Nucleus accumbens (tissue), 56 donors: ENCODE results near the gene ITIH3.
"Not testable (repeated sequence)": the region's sequence is repeated elsewhere in the genome, so short reads cannot be mapped to it uniquely, and the experiment has no call there.

Experiments used
- DNase-seq, 56 donors: peaks; one replicate each; lab custom pipeline; 2025; lab: John Stamatoyannopoulos, UW

Gene ITIH3, protein sequence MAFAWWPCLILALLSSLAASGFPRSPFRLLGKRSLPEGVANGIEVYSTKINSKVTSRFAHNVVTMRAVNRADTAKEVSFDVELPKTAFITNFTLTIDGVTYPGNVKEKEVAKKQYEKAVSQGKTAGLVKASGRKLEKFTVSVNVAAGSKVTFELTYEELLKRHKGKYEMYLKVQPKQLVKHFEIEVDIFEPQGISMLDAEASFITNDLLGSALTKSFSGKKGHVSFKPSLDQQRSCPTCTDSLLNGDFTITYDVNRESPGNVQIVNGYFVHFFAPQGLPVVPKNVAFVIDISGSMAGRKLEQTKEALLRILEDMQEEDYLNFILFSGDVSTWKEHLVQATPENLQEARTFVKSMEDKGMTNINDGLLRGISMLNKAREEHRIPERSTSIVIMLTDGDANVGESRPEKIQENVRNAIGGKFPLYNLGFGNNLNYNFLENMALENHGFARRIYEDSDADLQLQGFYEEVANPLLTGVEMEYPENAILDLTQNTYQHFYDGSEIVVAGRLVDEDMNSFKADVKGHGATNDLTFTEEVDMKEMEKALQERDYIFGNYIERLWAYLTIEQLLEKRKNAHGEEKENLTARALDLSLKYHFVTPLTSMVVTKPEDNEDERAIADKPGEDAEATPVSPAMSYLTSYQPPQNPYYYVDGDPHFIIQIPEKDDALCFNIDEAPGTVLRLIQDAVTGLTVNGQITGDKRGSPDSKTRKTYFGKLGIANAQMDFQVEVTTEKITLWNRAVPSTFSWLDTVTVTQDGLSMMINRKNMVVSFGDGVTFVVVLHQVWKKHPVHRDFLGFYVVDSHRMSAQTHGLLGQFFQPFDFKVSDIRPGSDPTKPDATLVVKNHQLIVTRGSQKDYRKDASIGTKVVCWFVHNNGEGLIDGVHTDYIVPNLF

DNA sequence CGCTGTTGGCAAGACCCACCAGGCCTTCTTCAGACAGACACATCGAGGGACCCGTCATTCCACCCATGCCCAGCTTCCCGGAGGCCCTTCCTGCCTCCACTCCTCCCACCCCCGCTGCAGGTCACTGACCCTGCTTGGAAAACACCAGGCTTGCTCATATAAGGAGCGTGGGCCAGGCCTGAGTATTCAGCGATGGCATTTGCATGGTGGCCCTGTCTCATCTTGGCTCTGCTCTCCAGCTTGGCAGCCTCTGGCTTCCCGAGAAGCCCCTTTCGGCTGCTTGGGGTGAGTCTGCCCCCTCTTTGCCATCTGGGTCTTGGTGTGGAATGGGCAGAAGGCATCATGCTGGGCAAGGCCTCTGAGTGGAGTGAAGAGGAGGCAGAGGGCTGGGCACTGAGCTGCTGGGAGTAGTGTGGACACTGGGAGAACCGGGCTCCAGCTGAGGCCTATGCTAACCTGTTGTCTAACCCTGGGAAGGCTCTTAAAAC lies at the start of gene ITIH3:
Gene ITIH3 (plus strand): TSS at position 185 of the 488 bp plus-strand sequence. CDS start 8 bp downstream, at position 193.
- DNase-seq, result no peak

DNA sequence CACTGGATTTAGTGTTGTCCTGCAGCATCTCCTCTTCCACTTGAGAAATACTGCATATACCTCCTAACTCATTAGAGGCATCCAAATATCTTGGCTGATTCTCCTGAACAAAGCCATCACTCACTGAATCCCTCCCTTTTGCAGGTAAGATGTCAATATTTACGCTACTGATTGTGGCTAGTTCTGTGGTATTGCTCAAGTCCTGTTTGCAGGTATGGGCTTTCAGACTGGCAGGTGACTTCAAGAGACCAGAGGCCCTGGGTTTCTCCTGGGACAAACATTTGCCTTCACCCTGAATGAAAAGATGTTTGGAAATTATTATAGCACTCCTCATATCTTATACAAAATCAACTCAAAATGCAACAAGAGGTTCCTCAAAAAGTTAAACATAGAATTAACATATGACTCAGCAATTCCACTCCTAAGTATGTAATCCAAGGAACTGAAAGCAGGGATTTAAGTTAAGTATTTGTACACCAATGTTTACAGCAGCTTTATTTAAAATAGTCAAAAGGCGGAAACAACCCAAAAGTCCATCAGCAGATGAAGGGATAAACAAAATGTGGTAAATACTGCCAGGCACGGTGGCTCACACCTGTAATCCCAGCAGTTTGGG lies 42.4 kb upstream of the ITIH3 start:
- DNase-seq, result no peak

DNA sequence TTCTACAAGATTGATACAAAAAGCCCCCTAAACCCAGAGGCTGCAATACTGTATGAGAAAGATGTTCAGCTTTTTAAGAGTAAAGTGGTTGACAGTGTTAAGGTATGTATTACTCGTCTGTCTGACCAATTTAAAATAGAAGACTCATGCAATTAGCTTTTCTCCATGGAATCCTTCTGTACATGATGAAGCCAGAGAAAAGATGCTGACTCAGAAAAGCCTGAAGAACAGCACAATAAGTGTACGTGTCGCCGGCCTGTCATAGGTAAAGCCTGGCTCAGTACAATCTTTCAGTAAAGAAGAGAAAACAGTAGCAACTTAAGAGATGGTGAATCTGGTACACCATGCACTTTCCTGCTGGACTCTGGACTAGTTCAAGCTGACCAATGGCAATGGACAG lies 40.2 kb upstream of the ITIH3 start:
- no peak for DNase-seq

DNA sequence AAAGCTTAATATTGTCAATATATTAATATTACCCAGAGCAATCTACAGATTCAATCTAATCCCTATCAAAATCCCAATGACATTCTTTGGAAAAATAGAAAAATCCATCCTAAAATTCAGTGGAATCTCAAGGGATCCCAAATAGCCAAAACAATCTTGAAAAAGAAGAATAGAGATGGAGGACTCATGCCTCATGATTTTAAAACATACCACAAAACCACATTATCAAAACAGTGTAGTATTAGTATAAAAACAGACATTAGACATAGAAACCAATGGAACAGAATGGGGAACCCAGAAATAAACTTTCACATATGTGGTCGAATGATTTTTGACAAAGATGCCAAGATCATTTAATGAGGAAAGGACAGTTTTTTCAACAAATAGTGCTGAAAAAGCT lies 38.5 kb upstream of the ITIH3 start:
- no peak for DNase-seq

DNA sequence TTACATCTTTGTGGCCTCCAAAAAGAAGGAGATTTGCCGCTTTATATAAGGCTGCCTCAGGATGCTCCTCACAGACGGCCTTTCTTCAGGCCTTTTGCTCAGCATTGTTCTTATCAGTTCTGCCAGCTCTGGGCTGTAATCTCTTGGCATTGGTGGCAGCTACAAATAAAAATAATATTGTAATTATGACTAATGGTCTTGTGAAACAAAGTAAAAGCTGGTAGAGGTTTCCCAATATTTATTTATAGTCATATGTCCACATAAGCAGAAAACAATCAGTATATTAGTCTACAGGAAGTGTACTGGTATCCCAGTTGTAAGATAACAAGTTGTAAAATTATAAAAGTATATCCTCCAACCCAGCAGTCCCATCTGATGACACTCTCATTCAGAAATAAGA lies 31.1 kb upstream of the ITIH3 start:
- no peak for DNase-seq

DNA sequence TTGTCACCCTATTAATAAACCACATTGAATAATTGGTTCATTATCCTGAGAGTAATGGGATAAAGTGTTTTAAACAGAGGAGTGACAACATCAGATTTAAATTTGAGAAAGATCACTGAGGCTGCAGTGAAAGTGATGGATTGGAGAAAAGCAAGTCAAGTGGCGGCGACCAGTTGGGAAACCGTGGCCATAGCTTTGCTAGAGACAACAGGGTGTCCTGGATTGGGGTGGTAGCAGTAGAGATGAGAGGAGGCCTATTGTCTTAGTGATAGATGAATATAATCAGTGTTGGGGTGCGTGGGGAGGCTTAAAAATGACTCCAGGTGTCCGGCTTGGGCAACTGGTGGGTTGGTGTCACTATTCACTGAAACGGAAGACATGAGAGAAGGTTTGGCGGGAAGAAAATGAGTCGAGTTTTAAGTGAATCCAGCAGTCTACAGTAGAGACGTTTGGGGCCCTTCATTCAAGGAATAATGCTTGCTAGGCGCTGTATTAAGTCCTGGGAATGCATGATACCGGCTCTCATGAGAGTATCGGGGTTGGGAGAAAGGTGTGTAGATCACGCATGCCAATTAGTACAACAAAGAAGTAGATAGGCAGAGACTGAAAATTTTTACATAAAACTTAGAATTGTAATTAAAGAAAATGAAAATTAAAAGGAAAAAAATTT lies 24.7 kb upstream of the ITIH3 start:
- no peak for DNase-seq

DNA sequence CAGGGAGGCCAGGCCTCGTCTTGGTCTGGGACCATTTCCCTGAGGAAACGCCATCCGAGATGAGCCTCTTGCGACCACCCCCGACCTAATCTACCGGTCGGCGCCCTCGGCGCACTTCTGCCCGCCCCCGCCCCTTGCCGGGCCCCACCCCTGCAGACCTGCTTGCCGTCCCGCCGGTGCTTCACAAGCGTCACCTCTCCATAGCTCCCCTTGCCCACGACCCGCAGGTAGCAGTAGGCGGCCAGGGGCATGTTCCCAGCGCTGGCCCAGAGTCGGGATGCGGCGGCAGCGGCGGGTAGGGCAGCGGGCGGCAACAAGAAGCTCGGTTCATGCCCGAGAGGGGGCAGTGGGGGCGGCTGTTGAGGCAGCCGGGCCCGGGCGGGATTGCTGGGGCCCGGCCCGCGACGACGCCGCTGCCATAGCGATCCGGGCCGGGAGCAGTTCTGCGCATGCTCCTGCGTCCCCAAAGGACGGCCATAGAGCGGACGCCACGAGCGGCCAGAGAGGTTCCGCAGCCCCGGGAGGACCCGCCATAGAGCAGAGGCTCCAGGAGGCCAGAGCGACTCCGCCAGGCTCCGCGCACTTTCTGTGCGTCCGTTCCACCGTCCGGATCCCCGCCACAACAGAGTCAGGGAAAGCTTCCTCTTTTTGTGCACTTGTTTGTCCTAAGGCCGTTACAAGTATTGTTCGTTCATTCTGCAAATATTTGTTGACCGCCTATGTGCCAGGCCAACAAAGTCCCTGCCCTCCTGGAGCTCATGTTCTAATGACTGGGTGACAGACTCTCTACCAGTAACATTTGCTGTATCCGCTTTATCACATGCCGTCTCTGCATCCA lies 23.9 kb upstream of the ITIH3 start, which contains the start of gene NEK4:
Gene NEK4 (minus strand): TSS at position 445 of the 838 bp plus-strand sequence. CDS start 194 bp downstream, at position 251.
- peak in 55 of 56 donors; percentile 62 to 95 (median 86) for DNase-seq

DNA sequence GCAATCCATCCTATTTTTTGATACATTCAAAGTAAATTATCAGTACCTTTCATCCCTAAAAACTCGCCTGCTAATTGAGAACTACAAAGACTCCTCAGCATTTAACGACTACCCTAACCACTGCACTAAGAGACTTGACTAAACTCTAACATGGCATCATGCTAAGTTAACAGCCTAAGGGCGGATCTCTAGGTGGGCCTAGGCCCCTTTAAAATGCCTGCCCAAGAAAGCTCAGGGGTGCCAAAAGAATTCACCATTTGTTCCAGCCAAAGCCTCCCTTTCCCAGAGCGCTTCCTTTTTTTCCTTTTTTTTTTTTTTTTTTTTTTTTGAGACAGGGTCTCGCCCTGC lies 23.3 kb upstream of the ITIH3 start:
- no peak for DNase-seq

DNA sequence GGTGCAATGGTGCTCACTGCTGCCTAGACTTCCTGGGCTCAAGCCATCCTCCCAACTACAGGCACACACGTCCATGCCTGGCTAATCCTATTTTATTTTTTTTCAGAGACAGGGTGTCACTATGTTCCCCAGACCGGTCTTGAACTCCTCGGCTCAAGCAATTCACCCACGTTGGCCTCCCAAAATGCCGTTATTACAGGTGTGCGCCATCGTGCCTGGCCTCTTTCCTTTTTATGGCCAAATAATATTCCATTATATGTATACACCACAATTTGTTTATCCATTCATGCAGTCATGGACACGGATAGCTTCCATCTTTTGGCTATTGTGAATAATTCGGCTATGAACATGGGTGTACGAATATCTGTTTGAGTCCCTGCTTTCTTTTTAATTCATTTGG lies 22.9 kb upstream of the ITIH3 start:
- no peak for DNase-seq

DNA sequence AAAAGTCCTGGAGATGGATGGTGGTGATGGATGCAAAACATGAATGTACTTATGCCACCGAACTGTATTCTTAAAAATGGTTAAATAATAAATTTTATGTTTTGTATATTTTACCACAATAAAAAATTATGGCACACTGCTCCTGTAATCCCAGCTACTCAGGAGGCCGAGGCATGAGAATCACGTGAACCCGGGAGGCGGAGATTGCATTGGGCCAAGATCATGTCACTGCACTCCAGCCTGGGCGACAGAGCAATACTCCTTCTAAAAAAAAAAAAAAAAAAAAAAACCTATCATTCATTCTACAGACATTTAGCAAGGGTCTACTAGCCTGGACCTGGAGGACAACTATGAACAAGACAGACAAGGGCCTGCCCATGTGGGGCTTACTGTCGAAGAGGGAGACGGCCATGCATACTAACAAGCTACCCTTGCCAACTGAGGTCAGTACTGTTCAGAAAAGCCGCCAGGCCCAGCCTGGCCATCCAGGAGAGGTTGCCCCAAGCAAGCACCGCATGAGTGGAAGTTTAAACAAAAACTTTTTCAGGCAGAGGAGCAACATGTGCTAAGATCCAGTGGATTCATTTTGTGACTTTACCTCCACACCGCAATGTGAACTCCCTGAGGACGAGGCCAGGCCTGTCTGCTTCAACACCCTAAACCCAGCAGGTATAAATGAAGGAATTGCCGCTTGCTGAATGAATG lies 21.1 kb upstream of the ITIH3 start:
- DNase-seq, result no peak

DNA sequence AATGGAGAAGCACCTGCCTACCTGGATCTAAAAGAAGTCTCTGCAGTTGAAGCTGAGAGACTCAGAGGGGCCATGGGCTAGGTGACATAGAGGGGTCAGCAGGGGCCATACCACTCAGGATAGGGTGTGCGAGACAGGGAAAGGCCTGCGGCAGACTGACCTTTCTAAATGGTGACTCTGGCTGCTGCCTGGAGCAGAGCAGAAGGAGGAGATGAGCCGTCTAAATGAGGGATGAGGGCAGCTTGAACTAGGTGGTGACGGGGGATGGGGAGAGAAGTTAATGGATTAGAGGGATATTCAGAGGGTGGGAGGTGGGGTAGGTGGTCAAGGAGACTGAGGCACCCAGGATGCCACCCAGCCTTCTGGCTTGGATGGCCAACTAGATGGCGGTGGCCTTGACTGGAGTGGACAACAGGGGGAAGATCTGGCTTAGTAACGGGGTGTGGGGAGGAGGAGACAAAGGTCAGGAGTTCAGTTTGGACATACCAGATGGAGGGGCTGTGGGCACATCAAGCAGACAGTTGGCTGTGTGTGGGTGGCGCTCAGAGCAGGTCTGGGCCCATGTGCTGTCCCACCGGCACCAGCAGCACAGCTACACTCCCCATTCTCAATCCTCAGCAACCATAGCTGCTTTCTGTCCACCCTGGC lies 20.4 kb upstream of the ITIH3 start:
- DNase-seq, result no peak

DNA sequence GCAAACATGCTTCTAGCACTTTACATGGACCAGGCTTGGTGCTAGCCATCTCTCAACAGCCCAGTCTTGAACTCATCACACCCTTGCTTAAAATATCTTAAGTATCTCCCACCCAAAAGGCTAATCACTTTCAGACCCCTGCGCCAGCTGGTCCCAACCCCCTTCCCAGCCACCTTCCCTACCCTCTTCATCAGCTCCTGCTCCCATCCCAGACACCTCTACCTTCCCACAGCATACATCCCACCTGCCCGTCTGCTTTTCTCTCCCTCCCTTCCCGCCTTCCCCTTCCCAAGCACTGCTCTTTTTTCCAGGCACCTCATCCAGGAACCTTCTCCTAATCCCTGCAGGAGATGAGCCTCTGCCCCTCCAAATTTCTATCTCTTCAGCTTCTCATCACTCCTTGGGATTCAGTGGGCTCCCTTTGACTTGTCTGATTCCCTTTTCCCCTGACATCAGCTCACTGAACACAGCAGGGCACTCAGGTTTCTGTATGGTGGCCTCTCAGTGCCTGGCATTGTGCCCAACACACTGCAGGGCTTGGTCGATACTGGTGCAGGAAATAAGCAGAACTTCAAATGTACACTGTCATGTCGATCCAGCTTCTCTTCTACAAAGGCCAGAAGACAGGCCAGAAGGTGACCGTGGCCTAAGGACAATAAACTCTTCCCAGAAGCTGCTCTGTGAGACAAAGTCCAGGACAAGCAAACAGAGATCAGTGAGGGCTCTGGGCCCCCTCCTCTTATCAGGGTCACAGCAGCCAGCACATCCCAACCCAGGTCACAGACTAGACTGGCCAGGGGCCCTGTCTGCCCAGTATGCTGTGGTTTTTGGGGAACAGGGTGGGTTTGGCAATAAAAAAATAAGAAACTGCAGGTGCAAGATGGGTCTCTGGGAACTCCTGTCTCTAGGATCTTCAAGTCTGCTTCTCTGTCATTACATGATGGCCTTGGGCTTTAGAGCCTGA lies 19.4 kb upstream of the ITIH3 start:
- DNase-seq, result no peak

DNA sequence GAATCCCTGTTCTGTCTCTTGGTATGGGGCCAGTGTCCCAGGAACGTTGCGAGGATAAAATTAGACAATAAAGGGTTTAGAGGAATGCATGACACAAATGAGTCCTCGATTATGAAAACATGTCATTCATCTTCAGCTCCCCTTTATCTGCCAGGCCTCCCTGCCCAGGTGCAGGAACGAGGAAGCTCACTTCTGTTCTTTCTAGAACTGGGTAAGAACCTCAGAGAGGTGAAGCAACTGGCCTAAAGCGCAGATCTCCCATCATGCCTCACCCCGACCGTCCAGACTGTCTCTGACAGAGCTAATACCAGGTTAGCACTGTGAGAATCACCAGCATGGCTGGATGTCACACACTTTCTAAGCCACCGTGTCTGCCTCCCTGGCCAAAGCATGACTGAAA lies 18.7 kb upstream of the ITIH3 start:
- DNase-seq, result no peak

DNA sequence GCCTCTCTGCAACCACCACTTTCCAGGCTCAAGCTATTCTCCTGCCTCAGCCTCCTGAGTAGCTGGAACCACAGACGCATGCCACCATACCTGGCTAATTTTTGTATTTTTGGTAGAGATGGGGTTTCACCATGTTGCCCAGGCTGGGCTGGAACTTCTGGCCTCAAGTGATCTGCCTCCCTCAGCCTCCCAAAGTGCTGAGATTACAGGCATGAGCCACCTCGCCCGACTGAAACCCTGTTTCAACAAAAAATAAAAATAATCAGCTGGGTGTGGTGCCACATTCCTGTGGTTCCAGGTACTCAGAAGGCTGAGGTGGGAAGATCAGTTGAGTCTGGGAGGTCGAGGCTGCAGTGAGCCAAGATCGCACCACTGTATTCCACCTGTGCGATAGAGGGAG lies 18.1 kb upstream of the ITIH3 start:
- DNase-seq, result not testable (repeated sequence)

DNA sequence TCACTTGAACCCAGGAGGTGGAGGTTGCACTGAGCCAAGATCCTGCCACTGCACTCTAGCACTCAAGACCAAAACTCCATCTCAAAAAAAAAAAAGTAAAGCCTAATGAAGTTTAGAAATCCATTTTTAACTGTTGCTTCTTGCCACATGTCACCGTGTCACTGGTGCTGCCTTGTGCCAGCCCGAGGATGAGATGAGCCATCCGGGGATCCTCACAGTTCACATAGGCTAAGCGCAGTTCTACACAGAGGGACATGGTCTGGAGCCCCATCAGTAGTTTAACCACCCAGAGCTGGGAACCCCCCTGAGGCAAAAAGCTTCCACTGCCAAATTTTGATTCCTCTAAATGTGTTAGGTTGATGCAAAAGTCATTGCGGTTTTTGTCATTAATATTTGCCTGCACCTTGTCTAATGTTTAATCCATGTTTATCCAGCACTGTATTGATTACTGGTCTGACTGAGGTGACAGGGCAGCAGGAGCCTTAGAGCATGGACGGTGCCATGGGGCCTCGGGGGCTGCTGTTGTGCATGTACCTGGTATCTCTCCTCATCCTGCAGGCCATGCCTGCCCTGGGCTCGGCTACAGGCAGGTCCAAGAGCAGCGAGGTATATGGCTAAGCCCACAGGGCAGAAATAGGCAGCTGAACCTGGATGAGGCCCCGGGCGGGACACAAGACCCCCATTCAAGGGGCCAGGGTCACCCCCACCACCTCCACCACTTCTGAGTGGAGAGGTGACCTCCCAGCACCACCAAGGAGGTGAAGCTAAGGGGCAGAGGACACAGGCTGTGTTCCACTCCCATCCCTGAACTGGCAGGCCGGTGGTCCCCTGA lies 17.3 kb upstream of the ITIH3 start, which contains the start of gene ITIH1:
Gene ITIH1 (plus strand): TSS at position 473 of the 832 bp plus-strand sequence. CDS start 17 bp downstream, at position 490.
- DNase-seq, result no peak
